Measurements from ENCODE around the gene TFAP2E.

GRCh38 chr1:35558374-35559316 is 14.5 kb upstream of the TFAP2E start:
- TF ChIP-seq CTCF (IDR thresholded peaks at IDR 0.05) (no peak), POLR2A (IDR thresholded peaks at IDR 0.05) (no peak)

Measured in body of pancreas (tissue), 4 donors.